AG20443 (cell line): ENCODE measurements around the gene PLK5.
"Not testable (repeated sequence)": the region's sequence is repeated elsewhere in the genome, so short reads cannot be mapped to it uniquely, and the experiment has no call there.

ENCODE experiments used
- DNase-seq: peaks from one replicate; pipeline ENCODE4 v3.0.0; 2012; ENCODE audit warnings: low spot score, mixed read lengths

The PLK5 gene

GRCh38 chr19:1507763-1508506, 15.9 kb upstream of the PLK5 start:
- DNase-seq, result peak; percentile 99

GRCh38 chr19:1508507-1508856, 15.4 kb upstream of the PLK5 start:
- no peak for DNase-seq

DNA sequence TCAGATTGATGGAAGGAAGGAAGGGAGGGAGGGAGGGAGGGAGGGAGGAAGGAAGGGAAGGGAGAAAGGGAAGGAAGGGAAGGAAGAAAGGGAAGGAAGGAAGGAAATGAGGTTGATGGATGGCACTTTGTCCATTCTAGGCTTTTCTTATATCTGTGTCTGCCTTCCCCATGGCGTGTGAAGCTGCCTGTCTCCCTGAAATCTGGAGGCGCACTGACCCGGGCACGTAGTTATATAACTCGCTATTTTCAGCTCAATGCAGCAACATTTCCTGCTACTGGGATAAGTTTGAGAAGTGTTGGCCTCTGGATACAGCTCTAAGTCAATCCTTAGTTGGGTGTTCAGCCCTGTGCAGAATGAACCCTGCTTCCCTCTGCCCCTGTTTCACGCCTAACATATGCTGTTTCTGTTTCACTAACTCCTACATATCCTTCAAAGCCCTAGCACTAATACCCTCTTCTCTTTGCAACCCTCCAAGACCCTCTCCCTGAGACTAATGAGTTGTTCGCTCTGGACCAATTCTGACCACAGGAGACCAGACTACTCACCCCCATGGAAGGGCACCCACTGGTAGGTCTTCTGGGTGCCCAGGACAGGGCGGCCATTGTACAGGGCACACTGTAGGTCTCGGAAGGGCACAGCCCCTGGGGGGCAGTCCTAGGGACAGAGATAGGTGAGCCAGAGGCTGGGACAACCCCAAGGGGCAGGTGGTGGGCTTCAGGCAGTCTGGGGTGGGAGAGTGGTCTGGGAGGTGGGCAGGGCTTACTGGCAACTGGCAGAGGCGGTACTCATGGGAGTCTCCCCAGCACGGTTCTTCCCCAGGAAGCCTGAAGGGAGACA, 14.1 kb upstream of the PLK5 start:
- DNase-seq, result no peak

DNA sequence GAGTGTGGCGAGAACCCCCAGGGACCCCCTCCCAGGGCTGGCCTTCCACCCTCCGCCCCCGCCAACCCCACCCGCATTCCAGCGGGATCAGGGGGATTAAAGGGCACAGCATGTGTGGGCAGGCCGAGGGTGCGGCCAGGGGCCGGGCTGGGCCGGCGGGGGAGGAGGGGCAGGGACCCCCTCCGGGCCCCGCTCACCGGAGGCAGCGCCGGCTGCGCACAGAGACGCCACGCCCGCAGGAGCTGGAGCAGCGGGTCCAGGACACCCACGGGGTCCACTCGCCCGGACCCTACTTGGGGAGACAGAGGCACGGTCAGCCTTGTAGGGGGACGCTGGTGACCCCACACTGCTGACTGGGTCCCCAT, 13.5 kb upstream of the PLK5 start:
- DNase-seq, result no peak

DNA sequence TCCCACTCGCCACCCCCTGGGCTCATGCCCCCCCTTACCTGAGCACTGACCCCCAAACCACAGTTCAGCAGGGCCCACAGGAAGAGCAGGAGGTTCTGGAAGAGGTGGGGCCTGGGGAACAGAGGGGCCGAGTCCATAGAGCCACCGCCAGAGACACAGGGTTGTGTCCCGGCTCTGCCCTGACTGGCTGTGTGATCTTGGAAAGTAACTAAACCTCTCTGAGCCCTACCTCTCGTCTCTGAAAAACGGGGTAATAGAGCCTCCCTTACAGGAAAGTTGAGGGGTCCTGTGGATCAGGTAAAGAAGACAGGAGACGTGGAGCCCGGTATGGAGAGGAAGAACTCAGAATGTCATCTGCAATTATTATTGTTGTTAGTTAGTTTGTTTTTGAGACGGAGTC, 13.1 kb upstream of the PLK5 start:
- DNase-seq, result no peak

GRCh38 chr19:1511318-1512317, 12.3 kb upstream of the PLK5 start:
- DNase-seq, result no peak

DNA sequence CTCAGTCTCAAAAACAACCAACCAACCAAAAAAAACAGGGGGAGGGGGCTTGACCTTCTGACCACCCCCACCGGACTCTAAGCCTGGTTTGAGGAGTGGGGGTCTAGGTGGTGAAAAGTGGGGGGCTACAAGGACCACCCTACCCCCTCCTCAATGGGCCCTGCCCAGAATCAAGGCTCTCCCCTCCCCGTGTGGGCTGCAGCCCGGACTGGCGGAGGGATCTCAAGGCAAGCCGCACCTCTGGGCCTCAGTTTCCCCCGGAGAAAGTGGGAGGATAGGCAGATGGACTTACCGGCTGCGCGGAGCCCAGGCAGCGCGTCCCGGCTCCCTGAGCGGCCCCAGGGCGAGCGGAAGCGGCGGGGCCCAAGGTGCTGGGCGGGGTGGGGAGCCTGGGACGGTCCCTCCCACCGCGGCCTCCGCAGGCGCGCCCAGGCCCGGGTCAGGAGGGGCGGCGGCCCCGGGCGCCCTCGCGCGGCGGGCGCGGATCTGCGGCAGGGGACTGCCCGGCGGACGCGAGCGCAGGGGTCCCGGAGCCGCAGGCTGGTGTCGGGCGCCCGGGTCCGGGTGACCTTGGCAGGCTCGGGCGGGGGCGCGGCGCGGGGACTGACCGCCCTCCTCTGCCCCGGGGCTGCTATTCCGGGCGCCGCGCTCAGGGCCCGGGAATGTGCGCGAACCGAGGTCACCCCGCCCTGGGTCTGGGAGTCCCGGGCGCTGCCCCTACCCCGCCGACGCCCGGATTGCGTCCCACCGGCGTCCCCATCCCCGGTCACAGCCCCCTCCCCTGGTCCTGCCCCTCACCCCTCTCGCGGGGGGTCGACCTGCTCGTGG, 11.0 kb upstream of the PLK5 start, which contains the start of gene ADAMTSL5:
ADAMTSL5 (minus strand) TSS at position 349 of the 828 bp plus-strand sequence. CDS start 2,076 bp downstream, outside the sequence.
- peak; percentile 89 for DNase-seq

DNA sequence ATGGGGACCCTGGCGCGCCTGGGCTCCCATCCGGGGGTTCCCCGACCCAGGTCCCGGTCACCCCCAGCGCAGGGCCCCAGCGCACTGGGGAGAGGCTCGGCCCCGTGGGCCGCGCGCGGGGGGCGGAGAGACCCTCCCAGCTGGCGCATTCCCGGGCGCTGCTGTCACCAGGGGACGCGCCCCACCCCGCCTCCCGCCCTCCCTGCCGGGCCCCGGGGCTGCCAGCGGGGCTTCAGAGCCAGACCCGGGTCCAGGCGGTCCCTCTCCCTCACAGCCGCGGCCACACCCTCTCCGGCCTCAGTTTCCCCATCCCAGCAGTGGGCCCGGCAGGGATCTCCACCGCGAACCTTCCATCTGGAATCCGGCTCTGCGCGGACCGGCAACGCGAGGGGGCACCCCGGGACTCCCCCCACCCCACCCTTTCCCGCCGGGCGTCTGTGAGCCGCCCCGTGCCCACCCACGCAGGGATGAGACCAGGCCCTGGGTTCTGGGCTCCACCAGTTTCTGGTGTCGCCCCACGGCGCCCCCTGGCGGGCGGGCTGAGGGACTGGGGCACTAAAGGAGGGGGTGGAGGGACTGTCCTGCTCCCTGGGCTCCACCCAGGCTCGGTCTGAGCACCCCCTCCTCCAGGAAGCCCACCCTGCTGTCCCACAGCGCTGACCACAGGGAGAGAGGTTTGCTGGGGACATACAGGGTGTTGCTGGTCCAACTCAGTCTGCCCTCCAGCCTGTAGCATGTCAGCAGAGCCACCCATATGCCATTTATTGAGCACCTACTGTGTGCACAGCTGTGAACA, 10.2 kb upstream of the PLK5 start:
- peak; percentile 89 for DNase-seq

GRCh38 chr19:1514295-1514661, 9.6 kb upstream of the PLK5 start:
- no peak for DNase-seq

DNA sequence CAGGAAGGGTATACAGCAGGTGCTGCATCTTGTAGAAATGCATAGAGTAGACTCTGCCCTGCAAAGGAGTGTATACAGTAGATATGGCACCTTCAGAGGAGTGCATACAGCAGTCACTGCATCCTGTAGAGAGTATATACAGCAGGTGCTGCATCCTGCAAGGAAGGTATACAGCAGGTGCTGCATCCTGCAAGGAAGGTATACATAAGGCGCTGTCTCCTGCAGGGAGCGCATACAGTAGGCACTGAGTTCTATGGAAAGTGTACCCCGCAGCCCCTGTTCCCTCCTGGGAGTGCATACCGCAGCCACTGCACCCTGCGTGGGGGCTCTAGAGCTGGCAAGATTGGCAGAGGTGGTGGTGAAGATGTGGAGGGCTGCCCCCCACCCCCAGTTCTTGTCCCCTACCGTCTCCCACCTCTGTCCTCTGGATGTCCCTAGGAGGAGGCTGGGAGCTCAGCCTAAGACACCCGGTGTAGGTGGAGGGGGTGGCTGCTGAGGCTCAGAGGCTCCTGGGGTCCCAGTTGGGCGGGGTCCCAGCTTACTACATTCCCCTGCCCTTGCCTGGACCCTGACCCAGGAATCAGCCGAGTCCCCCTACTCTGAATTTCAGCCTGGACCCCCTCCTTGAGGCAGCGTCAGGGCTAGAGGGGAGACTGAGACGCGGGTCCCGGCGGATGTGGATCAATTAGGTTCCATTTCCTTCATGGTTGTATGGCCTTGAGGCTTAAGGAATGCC, 8.7 kb upstream of the PLK5 start:
- no peak for DNase-seq

DNA sequence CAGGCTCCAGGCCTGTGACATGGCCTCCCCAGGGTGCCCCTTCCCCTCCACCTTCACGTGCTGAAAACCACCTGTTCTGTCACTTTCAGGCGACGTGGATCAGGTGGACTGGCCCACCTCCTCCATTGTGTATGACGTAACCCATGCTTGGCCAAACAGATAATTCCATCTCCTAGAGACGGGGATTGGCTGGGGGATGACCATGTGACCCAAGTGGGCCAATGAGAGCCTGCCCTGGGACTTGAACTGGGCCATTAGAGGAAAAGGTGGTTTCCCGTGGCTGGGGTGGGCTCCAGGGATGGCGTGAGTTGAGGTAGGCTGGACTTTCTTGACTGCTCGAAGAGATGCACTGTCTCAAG, 7.5 kb upstream of the PLK5 start:
- no peak for DNase-seq

DNA sequence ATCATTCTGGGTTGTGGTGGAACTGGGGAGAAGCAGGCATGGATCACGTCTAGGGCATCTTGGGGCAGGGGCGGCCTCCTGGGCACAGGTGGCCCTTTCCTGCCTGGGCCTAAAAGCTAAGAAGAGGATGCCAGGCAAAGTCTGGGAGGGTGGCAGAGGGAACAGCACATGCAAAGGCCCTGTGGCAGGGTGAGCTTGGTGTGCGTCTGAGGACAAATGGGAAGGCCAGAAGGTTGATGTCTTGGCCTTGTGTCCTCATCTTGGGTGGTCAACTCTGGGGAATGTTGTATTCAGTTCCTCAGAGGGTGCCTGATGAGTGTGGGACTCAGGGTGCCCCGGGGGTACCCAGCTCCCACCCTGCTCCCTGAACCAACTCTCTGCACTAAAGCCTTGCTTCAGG, 5.4 kb upstream of the PLK5 start:
- DNase-seq, result no peak

- DNase-seq, result not testable (repeated sequence)
Measured at GRCh38 chr19:1519802-1520201, 4.1 kb upstream of the PLK5 start.

DNA sequence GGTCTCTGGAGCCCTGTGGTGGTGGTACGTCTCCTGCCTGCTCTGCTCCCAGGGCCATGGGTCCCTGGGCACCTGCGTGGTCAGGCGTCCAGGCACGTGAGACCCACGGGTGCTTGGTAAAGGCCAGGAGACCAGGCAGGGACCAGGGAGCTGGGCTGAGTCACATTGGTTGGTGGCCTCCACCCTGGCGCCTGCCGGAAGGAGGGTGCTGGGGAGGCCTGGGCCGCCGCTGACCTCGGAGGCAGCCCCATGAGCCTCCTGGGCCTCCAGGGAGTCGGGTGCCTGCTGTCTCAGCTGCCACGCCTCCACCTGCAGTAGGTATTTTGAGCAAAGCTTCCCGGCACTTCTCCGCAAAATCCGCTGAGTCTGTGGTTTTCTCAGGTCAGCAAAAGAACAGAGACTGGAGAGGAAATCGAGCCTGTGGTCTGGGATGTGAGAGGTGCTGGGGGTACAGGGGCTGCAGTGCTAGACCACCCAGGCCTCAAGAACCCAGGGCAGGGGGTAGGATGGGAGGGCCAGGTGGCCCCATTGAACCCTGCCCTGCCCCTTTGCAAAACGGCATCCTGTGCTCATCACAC, 3.6 kb upstream of the PLK5 start:
- DNase-seq, result no peak

DNA sequence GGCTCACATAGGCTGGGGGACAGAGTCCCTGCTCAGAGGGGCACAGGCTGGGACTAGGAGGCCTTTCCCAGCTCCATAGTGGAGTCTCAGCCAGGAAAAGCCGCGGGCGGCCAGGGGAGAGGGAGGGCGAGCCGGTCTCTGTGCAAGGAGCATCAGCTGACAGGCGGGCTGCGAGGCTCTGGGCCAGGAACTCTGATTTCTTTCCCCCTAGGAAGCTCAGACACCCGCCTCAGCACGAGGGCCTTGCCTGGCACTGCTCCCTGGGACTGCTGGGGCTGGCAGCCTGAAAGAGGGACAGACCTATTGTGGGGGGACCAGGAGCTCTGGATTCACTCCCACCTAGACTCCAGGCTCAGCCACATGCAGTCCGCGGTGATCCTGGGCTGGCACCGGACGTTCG, 2.2 kb upstream of the PLK5 start:
- no peak for DNase-seq

- DNase-seq, result no peak
Measured at GRCh38 chr19:1522061-1522460, 1.8 kb upstream of the PLK5 start.

DNA sequence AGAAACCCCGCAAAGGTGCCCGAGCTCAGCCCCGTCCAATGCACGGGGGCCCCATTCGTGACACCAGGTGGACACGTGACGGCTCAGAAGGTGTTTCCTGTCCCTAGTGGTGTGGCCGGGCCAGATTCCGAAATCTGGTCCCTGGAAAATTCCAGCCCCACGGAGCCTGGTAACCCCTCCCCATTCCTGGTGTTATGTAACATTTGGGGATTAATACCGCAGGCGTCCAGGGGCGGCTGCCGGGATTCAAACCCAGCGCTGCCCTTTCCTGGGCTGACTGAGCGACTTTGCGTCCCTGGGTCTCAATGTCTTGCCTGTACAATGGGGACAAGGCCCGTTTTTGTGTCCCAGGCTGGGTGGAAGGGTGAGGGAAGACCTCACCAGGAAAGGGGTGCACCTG, 1.0 kb upstream of the PLK5 start:
- no peak for DNase-seq

- peak; percentile 12 for DNase-seq
Measured at GRCh38 chr19:1524287-1524971, 552 bp downstream of the PLK5 start.

GRCh38 chr19:1524972-1525325, 1.1 kb downstream of the PLK5 start:
- no peak for DNase-seq
